HepG2 (cell line): ENCODE results near the gene PMVK. TPM values are rescaled to one million over a fixed set of nuclear protein-coding genes. Genes with fewer than 3 reads are reported as not detected.

Experiments used
- ARNT ChIP-seq: fragments of 450-650 bp; IDR thresholded peaks from 2 replicates; pipeline ENCODE4 v1.6.1; 2017
- CEBPG ChIP-seq: IDR thresholded peaks from 2 replicates; pipeline ENCODE4 v1.6.1; 2016
- DMAP1 ChIP-seq: IDR thresholded peaks from 2 replicates; pipeline ENCODE4 v1.6.1; 2016
- FOSL2 ChIP-seq: sonication (generic); formaldehyde crosslinking; IDR thresholded peaks from 2 replicates; pipeline ENCODE4 v1.4.0; 2020; ENCODE audit warnings: missing genetic modification reagents
- HDAC2 ChIP-seq: sonication (generic); formaldehyde crosslinking; IDR thresholded peaks from 2 replicates; pipeline ENCODE4 v1.4.0; 2020; ENCODE audit warnings: missing genetic modification reagents
- IKZF1 ChIP-seq: fragments of 450-650 bp; IDR thresholded peaks from 2 replicates; pipeline ENCODE4 v1.7.1; 2016
- KIAA2018 ChIP-seq: sonication (generic); formaldehyde crosslinking; IDR thresholded peaks from 2 replicates; pipeline ENCODE4 v1.5.0; 2020; ENCODE audit warnings: mild to moderate bottlenecking, missing genetic modification reagents, borderline replicate concordance
- KLF6 ChIP-seq: IDR thresholded peaks from 2 replicates; pipeline ENCODE4 v1.8.0; 2016; ENCODE audit warnings: missing biosample characterization, missing genetic modification reagents
- MTF1 ChIP-seq: sonication (generic); formaldehyde crosslinking; IDR thresholded peaks from 2 replicates; pipeline ENCODE4 v1.5.0; 2020; ENCODE audit warnings: missing genetic modification reagents
- RBAK ChIP-seq: sonication (generic); formaldehyde crosslinking; IDR thresholded peaks from 2 replicates; pipeline ENCODE4 v1.5.1; 2020; ENCODE audit warnings: mild to moderate bottlenecking, missing genetic modification reagents
- SAFB2 ChIP-seq: sonication (generic); formaldehyde crosslinking; IDR thresholded peaks from 2 replicates; pipeline ENCODE4 v1.5.1; 2020; ENCODE audit warnings: missing genetic modification reagents, low read depth, mild to moderate bottlenecking, borderline replicate concordance
- TEAD3 ChIP-seq: optimal IDR thresholded peaks from 2 replicates; pipeline ENCODE3; 2016; ENCODE audit warnings: borderline replicate concordance
- ZBTB37 ChIP-seq: sonication (generic); formaldehyde crosslinking; IDR thresholded peaks from 2 replicates; pipeline ENCODE4 v1.4.0; 2020; ENCODE audit warnings: mild to moderate bottlenecking, missing genetic modification reagents
- ZNF138 ChIP-seq: sonication (generic); formaldehyde crosslinking; IDR thresholded peaks from 2 replicates; pipeline ENCODE4 v1.5.0; 2020; ENCODE audit warnings: mild to moderate bottlenecking, low read depth, missing genetic modification reagents
- ZNF274 ChIP-seq: sonication (generic); formaldehyde crosslinking; IDR thresholded peaks from 2 replicates; pipeline ENCODE4 v1.5.1; 2020; ENCODE audit warnings: mild to moderate bottlenecking, missing genetic modification reagents
- ZNF280D ChIP-seq: sonication (generic); formaldehyde crosslinking; IDR thresholded peaks from 2 replicates; pipeline ENCODE4 v1.5.1; 2020; ENCODE audit warnings: mild to moderate bottlenecking, missing genetic modification reagents
- ZNF331 ChIP-seq: sonication (generic); formaldehyde crosslinking; IDR thresholded peaks from 2 replicates; pipeline ENCODE4 v1.4.0; 2020; ENCODE audit warnings: missing genetic modification reagents
- ZNF670 ChIP-seq: sonication (generic); formaldehyde crosslinking; IDR thresholded peaks from 2 replicates; pipeline ENCODE4 v1.8.0; 2022; ENCODE audit warnings: mild to moderate bottlenecking, missing genetic modification reagents, borderline replicate concordance
- polyA plus RNA-seq, 8 experiments: library from polyadenylated mRNA; depleted of rRNA in 3 of 8; stranded (reverse) in 7 of 8; unstranded in 1 of 8; fragments of >200 nt; fragmentation: Illumina TruSeq in 4 of 8; extraction: Trizol in 4 of 8; gene quantifications; 2 replicates each; pipeline versions ENCODE4 v1.2.1 to v1.2.3, GENCODE V29; 2011 to 2016; ENCODE audit warnings: low read depth in 4 of 8, missing spikeins in 1 of 8, mixed read lengths in 1 of 8; ENCODE audit not compliant: insufficient read depth in 1 of 8
- total RNA-seq, 5 experiments: library from RNA; depleted of rRNA; stranded (reverse); fragments of >200 nt; fragmentation: Illumina TruSeq; extraction: Trizol; gene quantifications; 2 replicates each; pipeline ENCODE4 v1.2.3, GENCODE V29; 2016; ENCODE audit warnings: low read depth in 1 of 5

PMVK gene
- total and polyA plus RNA-seq, 2 of the 13 experiments (the other 11 are each of a cell fraction or from before 2014, with no cell fraction given): 3.9 to 12.6 TPM

- TF ChIP-seq ZNF280D: no peak
- peak; percentile 66 for TF ChIP-seq ZNF331 (CRISPR knock-in tag)
- peak; percentile 67; the same call in 1 of the 2 replicates for TF ChIP-seq HDAC2
- TF ChIP-seq SAFB2 (CRISPR knock-in tag): no peak
- TF ChIP-seq CEBPG: peak; percentile 82
- TF ChIP-seq ARNT: no peak
- no peak for TF ChIP-seq KIAA2018 (CRISPR knock-in tag)
- no peak for TF ChIP-seq ZBTB37
- no peak for TF ChIP-seq ZNF138 (CRISPR knock-in tag)
- TF ChIP-seq FOSL2 (CRISPR knock-in tag): peak; percentile 69
- 0 out of 2 replicates have a peak, but pooled peaks have one; percentile 40 for TF ChIP-seq ZNF670 (CRISPR knock-in tag)
- no peak for TF ChIP-seq IKZF1
- TF ChIP-seq ZNF274 (CRISPR knock-in tag): 0 out of 2 replicates have a peak, but pooled peaks have one; percentile 32
- TF ChIP-seq DMAP1 (CRISPR knock-in tag): peak; percentile 78
- TF ChIP-seq MTF1 (CRISPR knock-in tag): no peak
- peak; percentile 97 for TF ChIP-seq TEAD3 (CRISPR knock-in tag)
- TF ChIP-seq RBAK (CRISPR knock-in tag): no peak
- peak; percentile 41; the same call in 1 of the 2 replicates for TF ChIP-seq KLF6 (CRISPR knock-in tag)
Observed at GRCh38 chr1:154972517-154973343, 36.2 kb upstream of the PMVK start (continued).
